ENCODE results near the gene CHID1. TPM values are rescaled to one million over a fixed set of nuclear protein-coding genes. Genes with fewer than 3 reads are reported as not detected.

The CHID1 gene
- total RNA-seq, 2 donors from 2014 or later, result 52.0 to 54.2 TPM

GRCh38 chr11:844693-845644, 65.6 kb downstream of the CHID1 start:
- ATAC-seq (peak; percentile 1), DNase-seq (peak; percentile 73 to 88)
- intact Hi-C loops (cut with DNase I, micrococcal nuclease), result no loop called here

DNA sequence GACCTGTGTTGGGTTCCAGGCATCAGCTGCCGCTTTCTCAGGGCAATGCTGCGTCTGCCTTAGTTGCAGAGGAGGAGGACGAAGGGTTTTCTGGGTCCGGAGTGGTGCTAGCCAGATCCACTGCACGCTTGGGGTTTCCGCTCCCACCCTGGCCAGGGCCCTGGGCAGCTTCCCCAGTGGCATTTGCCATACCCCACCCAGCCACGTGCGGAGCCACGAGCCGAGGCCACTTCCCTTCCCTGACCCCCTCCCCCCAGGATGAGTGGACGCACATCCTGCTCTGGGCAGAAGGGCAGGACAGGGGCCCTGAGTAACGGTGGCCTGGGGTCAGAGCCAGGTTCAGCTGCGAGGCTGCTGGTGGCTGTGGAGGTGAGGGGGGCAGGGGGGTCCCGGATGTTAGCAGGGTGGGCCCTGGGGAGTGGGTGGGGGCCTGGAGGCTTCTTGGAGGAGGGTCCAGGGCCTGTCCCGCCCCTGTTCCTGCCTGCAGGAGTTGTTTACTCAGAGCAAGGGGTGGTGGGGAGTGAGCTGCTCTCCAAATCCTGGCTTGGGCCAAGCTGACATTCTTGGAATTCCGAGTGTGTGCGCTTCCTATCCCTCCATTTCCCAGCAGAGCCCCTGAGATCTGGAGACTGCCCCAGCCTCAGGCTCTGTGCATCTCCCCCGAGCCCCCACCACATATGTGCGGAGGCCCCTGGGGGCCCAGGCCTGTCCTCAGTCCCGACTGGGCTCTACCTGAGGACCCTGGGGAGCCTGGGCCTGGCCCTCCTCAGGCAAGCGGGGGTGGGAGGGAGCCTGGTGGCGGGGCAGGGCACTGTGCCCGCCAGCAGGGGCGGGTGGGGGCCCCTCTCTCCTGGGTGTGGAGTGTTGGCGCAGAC, 66.6 kb downstream of the CHID1 start:
- ATAC-seq (no peak), DNase-seq (peak; percentile 78 to 89)
- intact Hi-C loops (cut with DNase I, micrococcal nuclease), result no loop called here

DNA sequence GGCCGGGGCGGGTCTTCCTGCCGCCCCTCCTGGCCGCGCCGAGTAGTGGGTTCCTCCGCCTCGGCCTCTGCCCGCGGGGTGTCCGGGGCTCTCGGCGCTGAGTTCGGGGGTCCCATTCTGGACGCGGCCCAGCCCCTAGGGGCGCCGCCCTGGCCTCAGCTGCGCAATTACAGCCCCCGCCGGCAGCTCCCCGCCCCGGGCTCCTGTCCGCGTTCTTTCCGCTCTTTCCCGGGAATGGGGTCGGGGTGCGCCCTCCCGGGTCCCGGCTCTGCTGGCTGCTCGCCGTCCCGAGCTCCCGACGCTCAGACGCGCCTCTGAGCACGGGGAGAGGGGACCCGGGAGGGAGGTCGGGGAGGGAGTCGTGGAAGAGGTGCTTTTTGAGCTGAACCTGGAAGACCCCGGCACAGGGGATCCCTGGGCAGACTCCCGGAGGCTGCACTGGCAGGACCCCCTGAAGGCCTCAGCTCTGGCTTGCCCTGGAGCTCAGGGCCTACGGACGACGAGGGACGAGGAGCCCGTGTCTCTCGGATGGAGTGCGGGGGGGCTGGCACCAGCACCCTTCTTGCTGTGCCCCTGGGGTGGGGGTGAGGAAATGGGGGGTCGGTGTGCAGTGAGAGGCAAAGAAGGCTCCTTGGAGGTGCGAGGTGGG, 67.4 kb downstream of the CHID1 start:
- DNase-seq (no peak), ATAC-seq (no peak)
- intact Hi-C loops (cut with DNase I, micrococcal nuclease), result no loop called here

DNA sequence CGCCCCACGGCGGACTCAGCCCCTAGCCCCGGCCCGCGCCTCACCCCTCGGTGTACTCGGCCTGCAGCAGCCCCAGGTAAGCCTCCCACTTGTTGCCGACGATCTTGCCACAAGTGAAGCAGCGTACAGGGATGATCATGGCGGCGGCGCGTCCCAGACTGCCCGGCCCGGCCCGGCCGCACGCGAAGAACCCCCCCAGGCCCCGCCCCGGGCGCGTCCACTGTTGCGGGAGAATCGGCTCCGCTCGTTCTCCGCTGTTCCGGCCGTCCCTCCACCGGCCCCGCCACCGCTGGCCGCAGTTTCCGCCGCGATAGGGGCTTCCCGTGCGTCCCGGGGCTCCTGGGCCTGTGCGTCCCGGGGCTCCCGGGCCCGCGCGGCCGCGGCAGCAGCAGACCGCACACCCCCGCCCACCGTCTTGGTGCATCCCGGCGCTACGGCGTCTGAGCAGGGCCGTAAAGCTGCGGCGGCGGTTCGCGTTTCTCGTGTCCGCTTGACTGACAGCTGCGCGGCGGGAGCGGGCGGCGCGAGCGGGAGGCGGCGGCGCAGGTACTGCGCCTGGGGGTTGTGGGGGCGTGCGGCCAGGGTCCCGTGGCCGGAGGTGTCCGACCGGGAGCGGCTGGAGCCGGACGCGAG, 68.1 kb downstream of the CHID1 start, which contains the start of the genes POLR2L and TSPAN4:
TSS of gene POLR2L (minus strand) at position 160 of the 633 bp plus-strand sequence. CDS start at position 139, 21 bp downstream.
TSS of gene TSPAN4 (plus strand) at position 483 of the 633 bp plus-strand sequence. CDS start 7,453 bp downstream, outside the sequence.
- DNase-seq, result peak; percentile 82 to 93
- intact Hi-C loops (cut with DNase I, micrococcal nuclease), result no loop called here

GRCh38 chr11:841981-842369, 68.6 kb downstream of the CHID1 start:
- ATAC-seq (peak; percentile 31), DNase-seq (no peak)
- intact Hi-C loops (cut with DNase I, micrococcal nuclease), result no loop called here

More for the DNA sequence above, 68.1 kb downstream of the CHID1 start, which contains the start of the genes POLR2L and TSPAN4:
- peak; percentile 69 for ATAC-seq

GRCh38 chr11:839875-840617, 70.6 kb downstream of the CHID1 start:
- ATAC-seq (no peak), DNase-seq (no peak)
- intact Hi-C loops (cut with DNase I, micrococcal nuclease), result no loop called here

GRCh38 chr11:839280-839623, 71.4 kb downstream of the CHID1 start:
- intact Hi-C loops (cut with DNase I, micrococcal nuclease), result no loop called here
- DNase-seq, result no peak

DNA sequence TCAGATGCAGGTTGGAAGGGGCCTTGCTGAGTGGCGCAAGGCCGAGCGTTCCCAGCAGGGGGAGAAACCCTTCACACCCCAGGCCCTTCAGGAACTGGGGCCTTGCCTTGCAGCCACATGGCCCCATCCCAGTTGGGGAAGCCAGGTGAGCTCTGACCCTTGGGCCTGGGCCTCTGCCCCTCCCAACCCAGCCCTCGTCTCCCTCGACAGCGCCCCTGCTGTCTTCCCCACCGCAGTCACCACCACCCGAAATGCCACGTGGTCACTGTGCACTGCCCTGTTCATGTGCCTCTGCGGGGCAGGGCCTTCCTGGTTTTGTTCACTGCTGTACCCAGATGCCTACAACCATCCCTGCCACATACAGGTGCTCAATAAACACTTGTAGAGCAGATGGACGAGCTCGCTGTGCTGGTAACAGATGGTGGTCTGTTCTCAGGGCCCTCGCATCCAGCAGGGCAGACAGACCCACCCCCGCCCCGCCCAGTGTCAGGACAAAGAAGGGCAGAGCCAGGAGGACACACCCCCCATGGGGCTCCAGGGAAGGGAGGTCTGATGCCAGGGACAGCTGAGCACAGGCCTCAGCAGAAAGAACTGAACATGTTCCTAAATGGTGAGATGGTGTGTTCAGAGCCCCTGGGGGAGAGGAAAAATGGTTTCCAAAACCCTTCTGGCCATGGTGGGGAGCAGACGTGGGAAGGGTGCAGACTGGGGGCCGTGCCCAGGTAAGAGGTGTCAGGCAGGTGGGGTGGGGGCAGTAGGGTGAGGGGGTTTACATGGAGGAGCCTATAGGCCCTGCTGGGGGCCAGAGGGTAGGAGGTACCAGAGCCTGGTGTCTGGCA, 72.0 kb downstream of the CHID1 start:
- peak; percentile 15 for ATAC-seq
- intact Hi-C loops (cut with DNase I, micrococcal nuclease), result no loop called here
- DNase-seq, result peak; percentile 59 to 74

More at GRCh38 chr11:839280-839623, 71.4 kb downstream of the CHID1 start:
- ATAC-seq, result no peak

GRCh38 chr11:837990-838307, 72.7 kb downstream of the CHID1 start:
- intact Hi-C loops (cut with DNase I, micrococcal nuclease), result no loop called here
- ATAC-seq (no peak), DNase-seq (no peak)

DNA sequence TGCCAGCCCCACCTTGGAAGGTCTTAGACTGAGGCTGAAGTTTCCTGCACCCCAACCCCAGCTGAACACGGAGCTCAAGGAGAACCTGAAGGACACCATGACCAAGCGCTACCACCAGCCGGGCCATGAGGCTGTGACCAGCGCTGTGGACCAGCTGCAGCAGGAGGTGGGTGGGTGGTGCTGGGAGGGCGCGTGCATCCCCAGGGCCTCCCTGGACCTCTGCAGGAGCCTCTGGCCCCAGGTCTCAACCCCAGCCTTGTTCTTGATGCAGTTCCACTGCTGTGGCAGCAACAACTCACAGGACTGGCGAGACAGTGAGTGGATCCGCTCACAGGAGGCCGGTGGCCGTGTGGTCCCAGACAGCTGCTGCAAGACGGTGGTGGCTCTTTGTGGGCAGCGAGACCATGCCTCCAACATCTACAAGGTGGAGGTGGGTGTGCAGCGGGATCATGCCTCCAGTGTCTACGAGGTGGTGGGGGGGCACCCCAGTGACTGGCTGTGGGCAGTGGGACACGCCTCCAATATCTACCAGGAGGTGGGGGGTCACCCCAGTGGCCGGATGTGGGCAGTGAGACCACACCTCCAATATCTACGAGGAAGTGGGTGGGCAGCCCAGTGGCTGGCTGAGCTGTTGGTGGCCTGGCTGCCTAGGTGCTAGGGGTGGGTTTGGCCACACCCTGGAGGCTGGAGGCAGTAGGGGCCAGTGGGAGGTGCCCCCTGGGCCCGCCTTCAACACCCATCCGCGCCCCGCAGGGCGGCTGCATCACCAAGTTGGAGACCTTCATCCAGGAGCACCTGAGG, 73.2 kb downstream of the CHID1 start:
- ATAC-seq (no peak), DNase-seq (peak in 1 of 2 donors; percentile 22)
- intact Hi-C loops (cut with DNase I, micrococcal nuclease), result no loop called here

DNA sequence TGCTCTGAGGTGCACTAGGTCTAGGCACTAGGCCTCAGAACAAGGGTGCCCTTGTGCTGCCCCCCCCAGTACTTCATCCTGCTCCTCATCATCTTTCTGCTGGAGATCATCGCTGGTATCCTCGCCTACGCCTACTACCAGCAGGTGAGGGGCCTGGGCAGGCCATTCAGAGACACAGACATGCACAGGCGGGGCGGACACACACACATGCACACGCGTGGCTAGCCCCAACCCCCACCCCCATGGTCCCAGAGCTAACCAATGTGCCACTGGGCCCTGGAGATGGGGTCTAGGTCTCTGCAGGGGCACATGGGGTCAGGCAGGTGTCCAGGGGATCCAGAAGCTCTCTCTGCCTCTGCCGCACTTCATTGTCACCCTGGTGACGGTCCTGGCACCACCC, 73.9 kb downstream of the CHID1 start:
- peak in 1 of 2 donors; percentile 7 for DNase-seq
- no peak for ATAC-seq
- intact Hi-C loops (cut with DNase I, micrococcal nuclease), result no loop called here

DNA sequence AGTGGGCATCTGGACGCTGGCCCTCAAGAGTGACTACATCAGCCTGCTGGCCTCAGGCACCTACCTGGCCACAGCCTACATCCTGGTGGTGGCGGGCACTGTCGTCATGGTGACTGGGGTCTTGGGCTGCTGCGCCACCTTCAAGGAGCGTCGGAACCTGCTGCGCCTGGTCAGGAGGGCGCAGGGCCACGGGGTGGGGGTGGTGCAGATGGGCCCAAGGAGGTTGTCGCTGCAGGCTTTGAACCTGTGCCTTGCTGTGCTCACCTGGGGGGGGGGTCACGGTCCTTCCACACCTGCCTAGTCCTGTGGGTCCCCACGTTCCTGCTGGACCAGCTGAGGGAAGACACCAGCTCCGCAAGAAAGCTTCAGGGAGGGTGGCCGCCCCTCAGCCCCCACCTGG, 74.3 kb downstream of the CHID1 start:
- ATAC-seq (no peak), DNase-seq (peak in 1 of 2 donors; percentile 12)
- intact Hi-C loops (cut with DNase I, micrococcal nuclease), result no loop called here

GRCh38 chr11:834371-835316, 76.0 kb downstream of the CHID1 start:
- intact Hi-C loops (cut with DNase I, micrococcal nuclease), result no loop called here
- peak; percentile 60 for ATAC-seq

GRCh38 chr11:833849-834311, 76.7 kb downstream of the CHID1 start:
- peak; percentile 45 to 59 for DNase-seq
- peak; percentile 10 for ATAC-seq
- intact Hi-C loops (cut with DNase I, micrococcal nuclease), result no loop called here

More at GRCh38 chr11:834371-835316, 76.0 kb downstream of the CHID1 start:
- DNase-seq, result peak; percentile 82 to 85
